ENCODE results near the gene IGHMBP2. TPM values are rescaled to one million over a fixed set of nuclear protein-coding genes. Genes with fewer than 3 reads are reported as not detected.

The IGHMBP2 gene
- total RNA-seq, 1 experiment from 2014 or later: 49.1 TPM

GRCh38 chr11:68928136-68928880, 24.6 kb downstream of the IGHMBP2 start:
- H3K36me3 Mint-ChIP-seq (ENCODE audit: insufficient read depth, unreplicated experiment): peaks cover 82% of the 10 kb centered on the region
- TF ChIP-seq, protein P1, sequence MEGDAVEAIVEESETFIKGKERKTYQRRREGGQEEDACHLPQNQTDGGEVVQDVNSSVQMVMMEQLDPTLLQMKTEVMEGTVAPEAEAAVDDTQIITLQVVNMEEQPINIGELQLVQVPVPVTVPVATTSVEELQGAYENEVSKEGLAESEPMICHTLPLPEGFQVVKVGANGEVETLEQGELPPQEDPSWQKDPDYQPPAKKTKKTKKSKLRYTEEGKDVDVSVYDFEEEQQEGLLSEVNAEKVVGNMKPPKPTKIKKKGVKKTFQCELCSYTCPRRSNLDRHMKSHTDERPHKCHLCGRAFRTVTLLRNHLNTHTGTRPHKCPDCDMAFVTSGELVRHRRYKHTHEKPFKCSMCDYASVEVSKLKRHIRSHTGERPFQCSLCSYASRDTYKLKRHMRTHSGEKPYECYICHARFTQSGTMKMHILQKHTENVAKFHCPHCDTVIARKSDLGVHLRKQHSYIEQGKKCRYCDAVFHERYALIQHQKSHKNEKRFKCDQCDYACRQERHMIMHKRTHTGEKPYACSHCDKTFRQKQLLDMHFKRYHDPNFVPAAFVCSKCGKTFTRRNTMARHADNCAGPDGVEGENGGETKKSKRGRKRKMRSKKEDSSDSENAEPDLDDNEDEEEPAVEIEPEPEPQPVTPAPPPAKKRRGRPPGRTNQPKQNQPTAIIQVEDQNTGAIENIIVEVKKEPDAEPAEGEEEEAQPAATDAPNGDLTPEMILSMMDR (IDR thresholded peaks at IDR 0.05; ENCODE audit: insufficient read depth in 1 of 2, low read depth in 1 of 2, low read length in 1 of 2, severe bottlenecking in 1 of 2, unreplicated experiment in 1 of 2): no peak
- H3K27ac Mint-ChIP-seq (ENCODE audit: unreplicated experiment): no peak overlapping the region
- peaks cover 23% of the 10 kb centered on the region for H3K9me3 Mint-ChIP-seq (ENCODE audit: unreplicated experiment)
- H3K27me3 ChIP-seq (replicated peaks; ENCODE audit: control insufficient read depth, insufficient read depth, low read length): no peaks in the 10 kb centered on the region
- no peak overlapping the region for H3K4me3 ChIP-seq (ENCODE audit: low read depth, low read length)
- intact Hi-C loops (cut with micrococcal nuclease; ENCODE audit: unreplicated experiment): no loop called here
- no TSS peak for BruUV-seq (replicated peaks)
- H3K4me3 Mint-ChIP-seq (ENCODE audit: unreplicated experiment): no peak overlapping the region
- no peaks in the 10 kb centered on the region for H3K4me1 Mint-ChIP-seq (ENCODE audit: low read depth, unreplicated experiment)
- ChIA-PET POLR2A (no interaction called here), CTCF (no interaction called here)
- peaks cover 10% of the 10 kb centered on the region for H3K36me3 ChIP-seq (ENCODE audit: control insufficient read depth, insufficient read depth, low read length)
- DNase-seq: no peak
- no peaks in the 10 kb centered on the region for H3K27me3 Mint-ChIP-seq (ENCODE audit: insufficient read depth, unreplicated experiment)
- peaks cover 14% of the 10 kb centered on the region for H3K9me3 ChIP-seq
- H3K4me1 ChIP-seq: no peaks in the 10 kb centered on the region

- DNase-seq: no peak
- H3K4me3 Mint-ChIP-seq (ENCODE audit: unreplicated experiment): no peak overlapping the region
- no peaks in the 10 kb centered on the region for H3K4me1 ChIP-seq
- H3K27ac Mint-ChIP-seq (ENCODE audit: unreplicated experiment): no peak overlapping the region
- CTCF ChIA-PET: no interaction called here
- no TSS peak for BruUV-seq (replicated peaks)
- peaks cover 14% of the 10 kb centered on the region for H3K9me3 ChIP-seq
- peaks cover 15% of the 10 kb centered on the region for H3K9me3 Mint-ChIP-seq (ENCODE audit: unreplicated experiment)
- intact Hi-C loops (cut with micrococcal nuclease; ENCODE audit: unreplicated experiment): no loop called here
- no peaks in the 10 kb centered on the region for H3K4me1 Mint-ChIP-seq (ENCODE audit: low read depth, unreplicated experiment)
- POLR2A ChIA-PET: no interaction called here
- H3K27me3 Mint-ChIP-seq (ENCODE audit: insufficient read depth, unreplicated experiment): no peaks in the 10 kb centered on the region
- peaks cover 75% of the 10 kb centered on the region for H3K36me3 Mint-ChIP-seq (ENCODE audit: insufficient read depth, unreplicated experiment)
- no peak overlapping the region for H3K4me3 ChIP-seq (ENCODE audit: low read depth, low read length)
- no peaks in the 10 kb centered on the region for H3K27me3 ChIP-seq (replicated peaks; ENCODE audit: control insufficient read depth, insufficient read depth, low read length)
- TF ChIP-seq, protein P1 (IDR thresholded peaks at IDR 0.05; ENCODE audit: insufficient read depth in 1 of 2, low read depth in 1 of 2, low read length in 1 of 2, severe bottlenecking in 1 of 2, unreplicated experiment in 1 of 2): no peak
- H3K36me3 ChIP-seq (ENCODE audit: control insufficient read depth, insufficient read depth, low read length): peaks cover 9% of the 10 kb centered on the region
These were observed 25.4 kb downstream of the IGHMBP2 start for GRCh38 chr11:68929135-68929534.

- ChIA-PET POLR2A (no interaction called here), CTCF (no interaction called here)
- H3K4me3 ChIP-seq (ENCODE audit: low read depth, low read length): no peak overlapping the region
- no TSS peak for BruUV-seq (replicated peaks)
- peaks cover 13% of the 10 kb centered on the region for H3K9me3 Mint-ChIP-seq (ENCODE audit: unreplicated experiment)
- no peak overlapping the region for H3K27ac Mint-ChIP-seq (ENCODE audit: unreplicated experiment)
- peaks cover 14% of the 10 kb centered on the region for H3K9me3 ChIP-seq
- H3K4me3 Mint-ChIP-seq (ENCODE audit: unreplicated experiment): no peak overlapping the region
- no peaks in the 10 kb centered on the region for H3K4me1 Mint-ChIP-seq (ENCODE audit: low read depth, unreplicated experiment)
- TF ChIP-seq, protein P1 (IDR thresholded peaks at IDR 0.05; ENCODE audit: insufficient read depth in 1 of 2, low read depth in 1 of 2, low read length in 1 of 2, severe bottlenecking in 1 of 2, unreplicated experiment in 1 of 2): no peak
- peaks cover 67% of the 10 kb centered on the region for H3K36me3 Mint-ChIP-seq (ENCODE audit: insufficient read depth, unreplicated experiment)
- H3K4me1 ChIP-seq: no peaks in the 10 kb centered on the region
- intact Hi-C loops (cut with micrococcal nuclease; ENCODE audit: unreplicated experiment): no loop called here
- no peak for DNase-seq
- H3K27me3 ChIP-seq (replicated peaks; ENCODE audit: control insufficient read depth, insufficient read depth, low read length): no peaks in the 10 kb centered on the region
- no peaks in the 10 kb centered on the region for H3K27me3 Mint-ChIP-seq (ENCODE audit: insufficient read depth, unreplicated experiment)
- H3K36me3 ChIP-seq (ENCODE audit: control insufficient read depth, insufficient read depth, low read length): peaks cover 5% of the 10 kb centered on the region; the same call in 1 of the 2 replicates
These were observed 26.2 kb downstream of the IGHMBP2 start for GRCh38 chr11:68929706-68930570.

All from Caco-2 (cell line).